ENCODE measurements around the gene AKAP8.
"Not testable (repeated sequence)": the region's sequence is repeated elsewhere in the genome, so short reads cannot be mapped to it uniquely, and the experiment has no call there.

AKAP8 gene

GRCh38 chr19:15418579-15419412 lies 39.2 kb upstream of the AKAP8 start, which contains the start of gene AKAP8L:
Gene AKAP8L (minus strand): TSS chr19:15418988. CDS start chr19:15418923, 65 bp downstream.
- Mint-ChIP-seq H3K36me3 (ENCODE audit: low read depth) (peaks cover 30% of the 10 kb centered on the region), H3K4me3 (peak within 1 kb of the TSS; percentile 100), H3K27me3 (ENCODE audit: low read depth) (no peaks in the 10 kb centered on the region), H3K27ac (peak within 1 kb of the TSS; percentile 99), H3K4me1 (ENCODE audit: low read depth) (peaks cover 34% of the 10 kb centered on the region), H3K9me3 (peaks cover 5% of the 10 kb centered on the region)
- peak; percentile 98 for DNase-seq (ENCODE audit: low spot score)

GRCh38 chr19:15418231-15418578 lies 38.6 kb upstream of the AKAP8 start:
- no peaks in the 10 kb centered on the region for H3K9me3 Mint-ChIP-seq
- peak overlapping the region; percentile 100 for H3K4me3 Mint-ChIP-seq
- peak overlapping the region; percentile 99 for H3K27ac Mint-ChIP-seq
- DNase-seq (ENCODE audit: low spot score) = no peak
- peaks cover 35% of the 10 kb centered on the region for H3K4me1 Mint-ChIP-seq (ENCODE audit: low read depth)
- H3K27me3 Mint-ChIP-seq (ENCODE audit: low read depth) = no peaks in the 10 kb centered on the region
- H3K36me3 Mint-ChIP-seq (ENCODE audit: low read depth) = peaks cover 27% of the 10 kb centered on the region

- no peak for DNase-seq (ENCODE audit: low spot score)
- Mint-ChIP-seq H3K9me3 (no peaks in the 10 kb centered on the region), H3K4me1 (ENCODE audit: low read depth) (peaks cover 38% of the 10 kb centered on the region), H3K4me3 (peak overlapping the region; percentile 100), H3K27me3 (ENCODE audit: low read depth) (no peaks in the 10 kb centered on the region), H3K36me3 (ENCODE audit: low read depth) (peaks cover 22% of the 10 kb centered on the region), H3K27ac (peak overlapping the region; percentile 99)
Measured at GRCh38 chr19:15417699-15418098, 38.1 kb upstream of the AKAP8 start.

- Mint-ChIP-seq H3K36me3 (ENCODE audit: low read depth) (peaks cover 16% of the 10 kb centered on the region), H3K27me3 (ENCODE audit: low read depth) (no peaks in the 10 kb centered on the region), H3K9me3 (no peaks in the 10 kb centered on the region), H3K4me3 (no peak overlapping the region), H3K27ac (peak overlapping the region; percentile 41), H3K4me1 (ENCODE audit: low read depth) (peaks cover 29% of the 10 kb centered on the region)
- no peak for DNase-seq (ENCODE audit: low spot score)
Measured at GRCh38 chr19:15412832-15413231, 33.2 kb upstream of the AKAP8 start.

- not testable (repeated sequence) for H3K27ac Mint-ChIP-seq
Measured at GRCh38 chr19:15411351-15411750, 31.8 kb upstream of the AKAP8 start.

GRCh38 chr19:15404780-15405211 lies 25.2 kb upstream of the AKAP8 start:
- DNase-seq (ENCODE audit: low spot score) = no peak
- Mint-ChIP-seq H3K9me3 (no peaks in the 10 kb centered on the region), H3K4me3 (no peak overlapping the region), H3K27me3 (ENCODE audit: low read depth) (no peaks in the 10 kb centered on the region), H3K4me1 (ENCODE audit: low read depth) (peaks cover 8% of the 10 kb centered on the region), H3K36me3 (ENCODE audit: low read depth) (peaks cover 26% of the 10 kb centered on the region), H3K27ac (no peak overlapping the region)

More at GRCh38 chr19:15411351-15411750, 31.8 kb upstream of the AKAP8 start:
- H3K4me3 Mint-ChIP-seq; DNase-seq (ENCODE audit: low spot score); H3K9me3 Mint-ChIP-seq; H3K27me3 Mint-ChIP-seq (ENCODE audit: low read depth): not testable (repeated sequence)
- H3K4me1 Mint-ChIP-seq (ENCODE audit: low read depth) = peaks cover 17% of the 10 kb centered on the region
- H3K36me3 Mint-ChIP-seq (ENCODE audit: low read depth) = peaks cover 19% of the 10 kb centered on the region

GRCh38 chr19:15404097-15404779 lies 24.7 kb upstream of the AKAP8 start:
- H3K27ac Mint-ChIP-seq = no peak overlapping the region
- H3K4me1 Mint-ChIP-seq (ENCODE audit: low read depth) = peaks cover 8% of the 10 kb centered on the region
- no peak overlapping the region for H3K4me3 Mint-ChIP-seq

GRCh38 chr19:15403151-15403531 lies 23.6 kb upstream of the AKAP8 start:
- no peaks in the 10 kb centered on the region for H3K27me3 Mint-ChIP-seq (ENCODE audit: low read depth)
- H3K4me3 Mint-ChIP-seq = no peak overlapping the region
- H3K36me3 Mint-ChIP-seq (ENCODE audit: low read depth) = peaks cover 25% of the 10 kb centered on the region
- H3K27ac Mint-ChIP-seq = no peak overlapping the region
- H3K4me1 Mint-ChIP-seq (ENCODE audit: low read depth) = peaks cover 6% of the 10 kb centered on the region
- no peak for DNase-seq (ENCODE audit: low spot score)
- H3K9me3 Mint-ChIP-seq = no peaks in the 10 kb centered on the region

More at GRCh38 chr19:15404097-15404779, 24.7 kb upstream of the AKAP8 start:
- H3K27me3 Mint-ChIP-seq (ENCODE audit: low read depth) = no peaks in the 10 kb centered on the region
- DNase-seq (ENCODE audit: low spot score) = no peak
- H3K36me3 Mint-ChIP-seq (ENCODE audit: low read depth) = peaks cover 24% of the 10 kb centered on the region
- H3K9me3 Mint-ChIP-seq = no peaks in the 10 kb centered on the region

GRCh38 chr19:15402411-15403150 lies 23.0 kb upstream of the AKAP8 start:
- no peaks in the 10 kb centered on the region for H3K9me3 Mint-ChIP-seq
- H3K36me3 Mint-ChIP-seq (ENCODE audit: low read depth) = peaks cover 24% of the 10 kb centered on the region
- no peak overlapping the region for H3K27ac Mint-ChIP-seq
- peaks cover 4% of the 10 kb centered on the region for H3K4me1 Mint-ChIP-seq (ENCODE audit: low read depth)
- no peak for DNase-seq (ENCODE audit: low spot score)
- no peaks in the 10 kb centered on the region for H3K27me3 Mint-ChIP-seq (ENCODE audit: low read depth)
- H3K4me3 Mint-ChIP-seq = no peak overlapping the region

GRCh38 chr19:15401397-15401710 lies 21.8 kb upstream of the AKAP8 start:
- Mint-ChIP-seq H3K4me1 (ENCODE audit: low read depth) (peaks cover 4% of the 10 kb centered on the region), H3K27ac (no peak overlapping the region), H3K27me3 (ENCODE audit: low read depth) (no peaks in the 10 kb centered on the region), H3K4me3 (no peak overlapping the region), H3K9me3 (no peaks in the 10 kb centered on the region), H3K36me3 (ENCODE audit: low read depth) (peaks cover 32% of the 10 kb centered on the region)
- DNase-seq (ENCODE audit: low spot score) = no peak

GRCh38 chr19:15400521-15401396 lies 21.2 kb upstream of the AKAP8 start:
- Mint-ChIP-seq H3K4me3 (no peak overlapping the region), H3K27me3 (ENCODE audit: low read depth) (no peaks in the 10 kb centered on the region), H3K9me3 (no peaks in the 10 kb centered on the region), H3K36me3 (ENCODE audit: low read depth) (peaks cover 37% of the 10 kb centered on the region), H3K27ac (no peak overlapping the region), H3K4me1 (ENCODE audit: low read depth) (peaks cover 4% of the 10 kb centered on the region)
- DNase-seq (ENCODE audit: low spot score) = no peak

- no peaks in the 10 kb centered on the region for H3K27me3 Mint-ChIP-seq (ENCODE audit: low read depth)
- no peak for DNase-seq (ENCODE audit: low spot score)
- H3K27ac Mint-ChIP-seq = no peak overlapping the region
- H3K9me3 Mint-ChIP-seq = no peaks in the 10 kb centered on the region
- peaks cover 36% of the 10 kb centered on the region for H3K36me3 Mint-ChIP-seq (ENCODE audit: low read depth)
- peaks cover 3% of the 10 kb centered on the region for H3K4me1 Mint-ChIP-seq (ENCODE audit: low read depth)
- no peak overlapping the region for H3K4me3 Mint-ChIP-seq
Measured at GRCh38 chr19:15399635-15400034, 20.0 kb upstream of the AKAP8 start.

GRCh38 chr19:15399234-15399515 lies 19.6 kb upstream of the AKAP8 start:
- H3K36me3 Mint-ChIP-seq (ENCODE audit: low read depth) = peaks cover 37% of the 10 kb centered on the region
- H3K27me3 Mint-ChIP-seq (ENCODE audit: low read depth) = no peaks in the 10 kb centered on the region
- H3K4me1 Mint-ChIP-seq (ENCODE audit: low read depth) = no peaks in the 10 kb centered on the region
- H3K9me3 Mint-ChIP-seq = no peaks in the 10 kb centered on the region
- DNase-seq (ENCODE audit: low spot score) = no peak
- no peak overlapping the region for H3K27ac Mint-ChIP-seq
- no peak overlapping the region for H3K4me3 Mint-ChIP-seq
